NOMO-1 (cell line): ENCODE results near the gene TMEM87B.

ENCODE experiments used
- DNase-seq, 2 experiments: peaks; one replicate each; lab custom pipeline; 2025; ENCODE audit not compliant: unreplicated experiment in 2 of 2; lab: John Stamatoyannopoulos, UW

TMEM87B gene

DNA sequence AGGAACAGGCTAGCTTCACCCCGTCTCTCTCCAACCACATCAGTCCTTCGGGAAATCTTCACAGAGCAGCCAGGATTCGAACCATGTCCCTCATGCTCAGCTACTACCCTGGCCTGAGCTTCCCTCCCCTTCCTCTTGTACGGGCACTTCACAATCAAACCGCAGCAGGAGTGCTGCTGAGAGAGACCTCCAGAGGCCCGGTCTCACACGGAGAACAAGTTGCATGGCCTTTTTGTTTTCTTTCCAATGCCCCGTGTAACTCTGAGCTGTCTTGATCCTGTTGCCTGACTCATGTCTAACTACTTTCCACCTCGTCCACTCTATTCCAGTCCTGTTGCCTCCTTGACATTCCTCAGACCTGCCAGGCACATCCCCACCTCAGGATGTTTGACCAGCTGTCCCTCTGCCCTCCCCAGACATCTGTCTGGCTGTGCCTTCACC lies 108.5 kb downstream of the TMEM87B start:
- no peak for DNase-seq

GRCh38 chr2:112164876-112165275 lies 109.8 kb downstream of the TMEM87B start:
- no peak for DNase-seq

DNA sequence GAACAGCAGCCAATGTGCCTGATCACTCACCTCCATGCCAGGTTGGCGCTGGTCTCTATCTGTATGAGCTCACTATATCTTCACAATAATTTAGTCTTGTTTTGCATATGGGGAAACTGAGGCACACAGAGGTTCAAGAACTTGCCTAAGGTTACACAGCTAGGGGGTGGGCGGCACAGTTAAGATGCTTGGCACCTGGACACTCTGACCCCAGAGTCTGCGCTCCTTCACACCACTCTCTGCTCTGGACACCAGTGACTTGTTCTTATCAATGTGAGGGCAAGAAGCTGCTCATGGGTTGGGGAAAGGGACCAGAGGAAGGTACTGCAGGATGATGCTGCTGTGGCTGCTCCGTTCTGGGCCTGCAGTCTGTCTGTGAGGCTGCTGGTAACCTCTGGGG lies 110.2 kb downstream of the TMEM87B start:
- DNase-seq = no peak

DNA sequence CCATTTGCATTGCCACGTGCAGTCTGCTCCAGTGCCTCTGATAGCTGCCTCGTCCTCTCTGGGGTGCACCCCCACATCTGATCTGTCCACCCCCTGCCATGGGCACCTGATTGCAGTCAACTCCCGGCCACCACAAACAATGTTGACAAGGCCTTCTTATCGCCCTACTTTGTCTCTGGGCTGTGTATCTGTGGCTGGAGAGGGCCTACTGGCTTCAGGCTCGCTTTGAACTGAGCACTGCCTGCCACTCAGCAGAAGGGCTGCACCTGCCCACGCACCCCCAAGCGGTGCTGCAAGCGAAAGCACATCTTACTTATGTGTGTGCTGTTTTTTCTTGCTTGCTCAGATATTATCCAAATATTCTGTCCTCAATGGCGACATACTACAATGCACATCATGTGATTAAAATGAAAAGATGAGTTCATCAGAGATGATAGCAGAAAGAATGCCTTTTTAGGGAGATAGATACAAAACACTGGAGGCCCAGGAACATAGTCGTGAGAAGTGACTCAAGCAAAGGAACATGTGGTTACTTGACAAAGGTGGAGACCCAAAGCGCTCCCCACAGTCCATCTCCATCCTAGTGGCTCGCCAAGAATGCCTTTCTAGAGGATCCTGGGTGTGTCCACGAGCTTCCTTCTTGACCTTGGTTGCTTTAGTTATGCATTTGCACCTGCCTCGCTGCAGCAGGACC lies 111.9 kb downstream of the TMEM87B start:
- DNase-seq = no peak

- DNase-seq = no peak
Observed at GRCh38 chr2:112168422-112169124, 113.5 kb downstream of the TMEM87B start.
